Muscle layer of duodenum (tissue), 2 donors: ENCODE data around the gene DCC.

Experiments used
- H3K27ac ChIP-seq: one replicate; pipeline ENCODE4 v1.7.0; 2013; ENCODE audit warnings: mild to moderate bottlenecking, low read length
- H3K27me3 ChIP-seq: one replicate; pipeline ENCODE4 v1.7.0; 2013; ENCODE audit warnings: low read depth, mild to moderate bottlenecking, control low read depth, low read length
- H3K36me3 ChIP-seq, 2 donors: one replicate each; pipeline ENCODE4 v1.7.0; 2013; ENCODE audit warnings: low read length in 2 of 2, control low read depth in 1 of 2, mild to moderate bottlenecking in 1 of 2; ENCODE audit not compliant: insufficient read depth in 2 of 2, control insufficient read depth in 1 of 2
- H3K4me1 ChIP-seq, 2 donors: one replicate each; pipeline ENCODE4 v1.7.0; 2013; ENCODE audit warnings: low read length in 2 of 2, mild to moderate bottlenecking in 2 of 2, control low read depth in 1 of 2, moderate library complexity in 1 of 2; ENCODE audit not compliant: insufficient read depth in 2 of 2, control insufficient read depth in 1 of 2
- H3K4me3 ChIP-seq, 2 donors: one replicate each; pipeline ENCODE4 v1.7.0; 2013; ENCODE audit warnings: low read length in 2 of 2, low read depth in 1 of 2, mild to moderate bottlenecking in 1 of 2
- H3K9me3 ChIP-seq, 2 donors: one replicate each; pipeline ENCODE4 v1.7.0; 2013; ENCODE audit warnings: low read length in 2 of 2, control low read depth in 1 of 2, mild to moderate bottlenecking in 1 of 2; ENCODE audit not compliant: control insufficient read depth in 1 of 2
- donor health status: healthy.

DCC gene

GRCh38 chr18:52605345-52605744, 265.3 kb downstream of the DCC start:
- no peak overlapping the region for H3K4me3 ChIP-seq
- no peaks in the 10 kb centered on the region for H3K36me3 ChIP-seq
- no peak overlapping the region for H3K27ac ChIP-seq
- H3K4me1 ChIP-seq: no peaks in the 10 kb centered on the region
- no peaks in the 10 kb centered on the region for H3K27me3 ChIP-seq
- no peaks in the 10 kb centered on the region for H3K9me3 ChIP-seq

GRCh38 chr18:52607985-52608384, 268.0 kb downstream of the DCC start:
- H3K4me3 ChIP-seq: no peak overlapping the region
- H3K27me3 ChIP-seq: no peaks in the 10 kb centered on the region
- H3K27ac ChIP-seq: no peak overlapping the region
- no peaks in the 10 kb centered on the region for H3K36me3 ChIP-seq
- H3K9me3 ChIP-seq: no peaks in the 10 kb centered on the region
- no peaks in the 10 kb centered on the region for H3K4me1 ChIP-seq

- Histone ChIP-seq H3K4me1 (no peaks in the 10 kb centered on the region), H3K4me3 (no peak overlapping the region), H3K27ac (no peak overlapping the region), H3K9me3 (no peaks in the 10 kb centered on the region), H3K36me3 (no peaks in the 10 kb centered on the region), H3K27me3 (no peaks in the 10 kb centered on the region)
These were observed 270.6 kb downstream of the DCC start for GRCh38 chr18:52610451-52611115.

- no peak overlapping the region for H3K4me3 ChIP-seq
- H3K36me3 ChIP-seq: no peaks in the 10 kb centered on the region
- H3K9me3 ChIP-seq: no peaks in the 10 kb centered on the region
- H3K27me3 ChIP-seq: no peaks in the 10 kb centered on the region
- H3K27ac ChIP-seq: no peak overlapping the region
- no peaks in the 10 kb centered on the region for H3K4me1 ChIP-seq
These were observed 272.4 kb downstream of the DCC start for GRCh38 chr18:52612406-52612805.

GRCh38 chr18:52615321-52615720, 275.3 kb downstream of the DCC start:
- H3K27ac ChIP-seq: no peak overlapping the region
- H3K4me1 ChIP-seq: no peaks in the 10 kb centered on the region
- no peaks in the 10 kb centered on the region for H3K9me3 ChIP-seq
- no peaks in the 10 kb centered on the region for H3K36me3 ChIP-seq
- H3K4me3 ChIP-seq: no peak overlapping the region
- no peaks in the 10 kb centered on the region for H3K27me3 ChIP-seq

GRCh38 chr18:52615943-52616342, 275.9 kb downstream of the DCC start:
- H3K27ac ChIP-seq: no peak overlapping the region
- no peaks in the 10 kb centered on the region for H3K9me3 ChIP-seq
- H3K27me3 ChIP-seq: no peaks in the 10 kb centered on the region
- no peaks in the 10 kb centered on the region for H3K36me3 ChIP-seq
- no peaks in the 10 kb centered on the region for H3K4me1 ChIP-seq
- no peak overlapping the region for H3K4me3 ChIP-seq

- Histone ChIP-seq H3K27ac (no peak overlapping the region), H3K9me3 (no peaks in the 10 kb centered on the region), H3K4me3 (no peak overlapping the region), H3K36me3 (no peaks in the 10 kb centered on the region), H3K4me1 (no peaks in the 10 kb centered on the region), H3K27me3 (no peaks in the 10 kb centered on the region)
These were observed 277.9 kb downstream of the DCC start for GRCh38 chr18:52617931-52618330.

GRCh38 chr18:52620926-52621439, 281.0 kb downstream of the DCC start:
- H3K4me3 ChIP-seq: no peak overlapping the region
- no peaks in the 10 kb centered on the region for H3K4me1 ChIP-seq

GRCh38 chr18:52624702-52625101, 284.7 kb downstream of the DCC start:
- H3K27ac ChIP-seq: no peak overlapping the region
- H3K4me3 ChIP-seq: no peak overlapping the region
- no peaks in the 10 kb centered on the region for H3K4me1 ChIP-seq
- no peaks in the 10 kb centered on the region for H3K27me3 ChIP-seq
- no peaks in the 10 kb centered on the region for H3K9me3 ChIP-seq
- H3K36me3 ChIP-seq: no peaks in the 10 kb centered on the region

More at GRCh38 chr18:52620926-52621439, 281.0 kb downstream of the DCC start:
- no peaks in the 10 kb centered on the region for H3K9me3 ChIP-seq
- no peak overlapping the region for H3K27ac ChIP-seq
- H3K27me3 ChIP-seq: no peaks in the 10 kb centered on the region
- no peaks in the 10 kb centered on the region for H3K36me3 ChIP-seq

GRCh38 chr18:52636536-52636935, 296.5 kb downstream of the DCC start:
- Histone ChIP-seq H3K4me1 (no peaks in the 10 kb centered on the region), H3K4me3 (no peak overlapping the region), H3K36me3 (no peaks in the 10 kb centered on the region), H3K27me3 (no peaks in the 10 kb centered on the region), H3K9me3 (no peaks in the 10 kb centered on the region), H3K27ac (no peak overlapping the region)

GRCh38 chr18:52648201-52648600, 308.2 kb downstream of the DCC start:
- no peaks in the 10 kb centered on the region for H3K36me3 ChIP-seq
- no peak overlapping the region for H3K27ac ChIP-seq
- H3K27me3 ChIP-seq: no peaks in the 10 kb centered on the region
- H3K9me3 ChIP-seq: no peaks in the 10 kb centered on the region
- no peak overlapping the region for H3K4me3 ChIP-seq
- H3K4me1 ChIP-seq: no peaks in the 10 kb centered on the region

GRCh38 chr18:52652391-52652790, 312.4 kb downstream of the DCC start:
- no peaks in the 10 kb centered on the region for H3K36me3 ChIP-seq
- no peaks in the 10 kb centered on the region for H3K4me1 ChIP-seq
- no peak overlapping the region for H3K4me3 ChIP-seq
- no peaks in the 10 kb centered on the region for H3K27me3 ChIP-seq
- H3K27ac ChIP-seq: no peak overlapping the region
- H3K9me3 ChIP-seq: no peaks in the 10 kb centered on the region
